ENCODE results near the gene FEZF2.

Gene FEZF2

DNA sequence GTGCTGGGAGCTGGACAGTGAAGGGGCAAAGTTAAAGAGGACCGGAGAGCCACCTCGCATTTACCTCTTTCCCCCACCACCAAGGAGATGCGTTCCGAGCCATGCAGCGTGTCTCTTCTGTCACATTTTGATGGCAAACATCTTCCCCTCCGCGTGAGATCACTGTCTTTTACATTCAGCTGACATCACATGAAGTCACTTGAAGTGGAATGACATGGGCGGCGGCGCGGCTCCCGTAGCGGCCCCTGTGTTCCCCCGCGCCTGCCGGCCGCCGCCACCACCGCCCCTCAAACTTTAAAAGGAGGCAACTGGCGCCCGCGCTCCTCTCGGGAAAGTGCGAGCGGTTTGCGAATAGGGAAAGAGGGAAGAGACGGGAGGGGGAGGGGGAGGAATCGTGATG is at the start of gene FEZF2:
TSS of gene FEZF2 (minus strand) at position 336 of the 400 bp plus-strand sequence. CDS start 682 bp downstream, outside the sequence.
- in situ Hi-C loops (cut with MboI; ENCODE audit: low sequenced_read_pairs): no loop called here

GRCh38 chr3:62421207-62421606 is 47.9 kb upstream of the FEZF2 start:
- in situ Hi-C loops (cut with MboI; ENCODE audit: low sequenced_read_pairs): no loop called here

- in situ Hi-C loops (cut with MboI; ENCODE audit: low sequenced_read_pairs): no loop called here
Observed at GRCh38 chr3:62416144-62416543, 42.8 kb upstream of the FEZF2 start.

DNA sequence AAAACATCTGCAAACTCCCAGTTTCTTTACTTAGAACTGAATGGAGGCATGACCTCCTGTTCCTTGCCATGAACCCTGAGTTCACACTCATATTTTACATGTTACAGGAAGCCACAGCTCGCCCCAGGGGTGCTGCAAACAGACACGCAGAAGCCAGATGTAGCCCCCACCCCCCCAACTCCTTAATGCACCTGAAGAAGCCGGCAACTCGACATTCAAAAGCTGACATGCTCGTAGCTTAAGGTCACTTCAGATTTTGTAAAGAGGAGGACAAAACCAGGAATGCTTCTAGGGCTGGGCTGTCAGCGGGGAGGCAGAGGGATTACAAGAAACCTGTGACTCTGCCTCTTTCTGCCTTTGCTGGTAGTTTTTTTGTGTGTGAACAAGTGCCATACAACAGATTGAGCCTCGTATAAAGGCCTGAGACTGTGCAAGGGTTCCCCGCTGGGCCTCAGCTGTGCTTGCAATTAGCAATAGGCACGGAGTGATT is 42.0 kb upstream of the FEZF2 start:
- in situ Hi-C loops (cut with MboI; ENCODE audit: low sequenced_read_pairs): no loop called here

DNA sequence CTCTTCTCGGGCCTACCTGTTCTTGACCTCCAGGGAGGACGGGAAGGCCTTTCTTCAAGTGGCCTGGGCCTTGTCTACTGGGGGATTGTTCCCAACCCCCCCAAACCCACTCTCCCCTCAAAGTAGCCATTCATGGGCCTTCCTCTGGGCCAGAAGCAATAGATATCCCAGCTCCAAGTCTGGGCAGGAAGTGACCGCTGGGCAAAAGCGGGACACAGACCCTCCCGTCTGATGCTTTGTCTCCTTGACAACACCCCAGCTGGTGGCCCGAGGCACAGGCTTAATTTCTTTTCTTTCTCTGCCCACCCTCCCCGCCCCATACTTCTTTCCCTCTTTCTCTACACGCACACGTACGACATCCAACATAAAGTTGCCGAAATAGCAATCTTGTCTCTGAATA is 41.4 kb upstream of the FEZF2 start:
- in situ Hi-C loops (cut with MboI; ENCODE audit: low sequenced_read_pairs): no loop called here

- in situ Hi-C loops (cut with MboI; ENCODE audit: low sequenced_read_pairs): no loop called here
Observed at GRCh38 chr3:62413687-62414086, 40.3 kb upstream of the FEZF2 start.

DNA sequence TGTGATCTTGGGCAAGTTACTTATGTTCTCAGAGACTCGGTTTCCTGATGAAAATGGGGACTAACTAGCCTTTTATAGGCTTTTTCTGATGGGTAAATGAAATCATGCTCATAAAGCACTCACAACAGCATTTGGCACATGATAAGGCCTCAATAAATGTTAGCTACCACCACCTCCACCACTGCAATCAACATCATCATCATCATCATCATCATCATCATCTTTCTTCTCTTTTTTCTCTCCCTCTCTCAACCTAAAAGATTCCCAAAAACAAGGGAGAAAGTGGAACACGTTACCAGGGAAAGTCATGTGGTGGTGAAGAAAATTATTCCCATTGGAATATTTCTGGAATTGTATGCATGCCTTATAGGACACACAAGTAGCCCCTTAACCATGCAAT is 33.6 kb upstream of the FEZF2 start:
- in situ Hi-C loops (cut with MboI; ENCODE audit: low sequenced_read_pairs): no loop called here

GRCh38 chr3:62405566-62405965 is 32.2 kb upstream of the FEZF2 start:
- in situ Hi-C loops (cut with MboI; ENCODE audit: low sequenced_read_pairs): no loop called here

DNA sequence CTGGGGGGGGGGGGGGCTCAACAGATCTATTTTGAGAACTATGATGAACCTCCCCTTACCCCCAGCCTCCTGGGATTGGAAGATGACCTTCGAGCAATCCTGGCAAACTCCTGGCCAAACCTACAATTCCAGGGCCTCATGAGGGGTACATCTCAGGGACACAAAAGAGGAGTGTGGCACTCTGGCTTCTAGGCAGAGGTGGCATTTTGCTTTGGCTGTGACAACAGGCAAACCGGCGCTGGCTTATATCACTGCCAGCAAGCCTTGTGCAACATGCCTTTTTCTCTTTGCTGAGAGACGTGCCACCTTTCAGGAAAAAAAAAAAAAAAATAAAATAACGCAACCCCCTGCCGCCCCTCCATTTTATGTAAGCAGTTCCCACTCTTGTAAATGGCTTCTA is 31.8 kb upstream of the FEZF2 start:
- in situ Hi-C loops (cut with MboI; ENCODE audit: low sequenced_read_pairs): no loop called here

DNA sequence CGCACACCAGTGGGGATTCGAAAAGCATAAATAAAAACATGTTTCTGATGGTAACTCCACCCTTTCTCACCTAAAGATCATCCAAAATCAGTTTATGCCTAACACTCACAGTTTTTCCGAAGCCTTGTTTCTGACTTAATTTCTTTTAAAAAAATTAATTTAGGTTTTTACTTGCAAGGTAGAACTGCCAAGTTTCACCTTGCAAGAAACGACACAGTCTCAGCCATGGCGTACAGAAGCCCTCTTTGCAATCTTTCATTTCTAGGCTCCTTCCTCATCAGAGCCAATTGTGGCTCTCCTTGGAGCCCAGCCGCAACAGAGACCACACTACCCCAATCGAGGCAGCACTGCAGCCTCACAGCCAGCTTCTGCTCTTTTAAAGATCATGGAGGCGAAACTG is 31.0 kb upstream of the FEZF2 start:
- in situ Hi-C loops (cut with MboI; ENCODE audit: low sequenced_read_pairs): no loop called here

DNA sequence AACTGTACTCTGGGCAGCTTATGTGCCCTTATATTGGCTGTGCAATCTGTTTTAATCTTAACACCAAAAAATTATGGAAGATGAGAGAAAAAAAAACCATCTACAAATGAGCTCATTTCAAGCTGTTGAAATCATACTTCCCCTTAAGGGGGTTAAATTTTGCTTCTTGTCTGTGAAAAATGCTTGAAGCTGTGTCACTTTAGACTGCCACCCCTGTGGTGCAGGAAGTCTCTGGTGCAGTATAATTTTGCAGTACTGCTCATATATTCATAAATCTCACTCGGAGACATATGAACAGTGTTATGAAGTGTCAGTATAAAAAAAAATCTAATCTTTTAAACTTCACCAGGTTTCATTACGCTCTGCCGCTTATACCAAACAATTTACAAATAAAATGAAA is 30.4 kb upstream of the FEZF2 start:
- in situ Hi-C loops (cut with MboI; ENCODE audit: low sequenced_read_pairs): no loop called here

GRCh38 chr3:62392626-62393292 is 19.4 kb upstream of the FEZF2 start:
- in situ Hi-C loops (cut with MboI; ENCODE audit: low sequenced_read_pairs): no loop called here

- in situ Hi-C loops (cut with MboI; ENCODE audit: low sequenced_read_pairs): no loop called here
Observed at GRCh38 chr3:62387251-62387650, 13.9 kb upstream of the FEZF2 start.

- in situ Hi-C loops (cut with MboI; ENCODE audit: low sequenced_read_pairs): no loop called here
Observed at GRCh38 chr3:62379321-62379798, 6.0 kb upstream of the FEZF2 start.

DNA sequence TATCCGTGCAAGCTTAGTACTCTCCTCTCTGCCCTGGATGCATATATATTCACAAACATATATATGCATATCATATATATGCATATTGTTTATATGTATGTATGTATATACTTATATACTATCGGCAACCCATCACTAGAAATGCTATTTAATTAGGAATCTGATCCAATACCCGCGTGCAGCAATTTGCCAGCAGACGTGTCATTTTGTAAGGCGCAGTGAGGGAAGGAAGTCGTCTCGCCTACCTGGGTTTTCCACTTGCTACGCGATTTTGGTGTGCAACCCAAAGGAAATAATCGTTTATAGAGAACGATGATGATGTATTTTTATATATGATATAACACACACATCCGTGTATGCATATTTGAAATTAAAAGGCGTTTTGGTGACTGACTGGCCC is 5.6 kb upstream of the FEZF2 start:
- in situ Hi-C loops (cut with MboI; ENCODE audit: low sequenced_read_pairs): no loop called here

GRCh38 chr3:62378311-62378789 is 5.0 kb upstream of the FEZF2 start:
- in situ Hi-C loops (cut with MboI; ENCODE audit: low sequenced_read_pairs): no loop called here

- in situ Hi-C loops (cut with MboI; ENCODE audit: low sequenced_read_pairs): no loop called here
Observed at GRCh38 chr3:62376906-62377877, 3.8 kb upstream of the FEZF2 start.

DNA sequence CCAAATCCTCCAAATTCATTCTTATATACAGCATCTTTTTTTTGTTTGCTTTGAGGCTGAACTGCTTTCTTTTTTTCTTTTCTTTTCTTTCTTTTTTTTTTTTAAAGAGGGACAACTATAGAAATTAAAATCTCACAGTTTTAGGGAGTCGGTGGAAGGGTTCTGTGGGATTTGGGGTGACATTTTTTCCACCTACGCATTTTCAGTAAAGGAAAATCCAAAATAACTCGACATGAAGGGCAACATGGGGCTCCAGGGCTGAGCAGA is 3.0 kb upstream of the FEZF2 start:
- in situ Hi-C loops (cut with MboI; ENCODE audit: low sequenced_read_pairs): no loop called here

DNA sequence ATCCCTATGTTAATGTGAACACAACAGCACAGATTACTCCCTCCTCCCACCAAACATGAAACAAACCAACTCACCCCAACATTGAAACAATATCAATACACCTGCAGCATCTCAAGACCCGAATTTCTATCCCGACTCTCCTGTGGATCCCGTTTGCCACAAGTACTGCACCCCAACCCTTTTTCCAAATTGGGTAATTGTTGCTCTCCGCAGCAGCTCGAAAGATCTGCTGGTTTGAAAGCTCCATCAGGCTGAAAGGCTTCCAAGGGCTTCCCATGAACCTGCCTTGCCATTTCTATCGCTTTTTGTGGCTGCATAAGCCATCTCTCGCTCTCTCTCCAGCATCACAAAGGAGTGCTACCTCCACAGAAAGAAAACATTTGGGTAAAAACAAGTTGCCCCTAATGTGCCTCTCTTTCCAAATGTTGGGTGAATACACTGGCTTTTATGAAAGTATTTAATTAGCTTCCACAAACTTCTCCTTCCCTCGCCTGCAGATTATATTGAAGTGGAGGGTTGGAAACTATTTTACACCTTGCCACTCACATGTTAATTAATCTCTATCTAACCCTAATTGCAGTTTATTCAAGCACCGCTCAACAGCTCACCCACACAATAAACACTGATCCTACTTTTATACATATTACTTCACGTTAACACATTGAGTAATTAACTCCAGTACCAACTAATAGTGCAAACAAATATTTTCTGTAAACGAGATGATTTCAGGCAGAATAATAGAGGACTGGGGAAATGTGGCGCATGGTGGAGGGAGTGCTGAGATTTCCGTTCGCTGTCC is 2.5 kb upstream of the FEZF2 start:
- in situ Hi-C loops (cut with MboI; ENCODE audit: low sequenced_read_pairs): no loop called here

DNA sequence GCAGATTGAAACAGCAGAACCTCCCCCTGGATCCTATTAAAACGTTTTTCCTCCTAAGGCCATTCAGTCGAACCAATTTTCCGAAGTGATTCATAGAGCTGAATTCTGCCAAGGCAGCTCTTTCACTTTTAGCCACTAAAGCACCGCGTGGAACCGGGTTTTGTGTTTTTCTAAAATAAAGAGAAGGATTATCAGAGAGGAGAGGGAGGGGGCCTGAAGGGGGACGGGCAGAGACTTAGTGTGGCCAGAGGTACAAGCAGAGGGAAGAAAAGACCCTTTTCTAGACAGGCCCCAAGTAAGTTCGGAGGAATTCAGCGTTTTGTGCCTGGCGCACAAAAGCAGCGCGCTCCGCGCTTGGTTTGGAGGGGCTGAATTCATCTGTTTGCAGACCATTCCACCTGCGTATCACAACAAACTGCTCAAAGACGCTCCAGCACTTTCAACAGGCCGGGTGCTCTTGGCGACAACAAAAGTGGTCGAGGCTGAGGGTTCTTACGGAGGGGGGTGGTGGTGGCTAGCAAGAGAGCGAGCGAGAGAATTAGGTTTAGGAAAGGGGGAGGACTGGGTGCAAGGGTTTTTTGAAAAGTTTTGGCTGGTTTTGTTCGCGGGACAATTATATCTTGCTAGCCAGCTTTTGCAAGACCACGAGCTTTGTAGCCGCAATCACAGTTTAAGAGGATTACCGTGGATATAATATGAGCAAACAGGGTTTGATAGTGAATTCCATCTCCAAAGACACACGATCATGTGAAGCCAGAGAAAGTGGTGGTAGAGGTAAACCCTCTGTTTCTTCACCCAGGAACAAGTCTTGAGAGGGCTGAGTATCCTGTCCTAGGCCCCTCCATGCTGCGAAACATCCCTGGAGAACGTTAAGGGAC is 1.2 kb upstream of the FEZF2 start:
- in situ Hi-C loops (cut with MboI; ENCODE audit: low sequenced_read_pairs): no loop called here
